ENCODE data around the gene PUSL1.

PUSL1 gene

DNA sequence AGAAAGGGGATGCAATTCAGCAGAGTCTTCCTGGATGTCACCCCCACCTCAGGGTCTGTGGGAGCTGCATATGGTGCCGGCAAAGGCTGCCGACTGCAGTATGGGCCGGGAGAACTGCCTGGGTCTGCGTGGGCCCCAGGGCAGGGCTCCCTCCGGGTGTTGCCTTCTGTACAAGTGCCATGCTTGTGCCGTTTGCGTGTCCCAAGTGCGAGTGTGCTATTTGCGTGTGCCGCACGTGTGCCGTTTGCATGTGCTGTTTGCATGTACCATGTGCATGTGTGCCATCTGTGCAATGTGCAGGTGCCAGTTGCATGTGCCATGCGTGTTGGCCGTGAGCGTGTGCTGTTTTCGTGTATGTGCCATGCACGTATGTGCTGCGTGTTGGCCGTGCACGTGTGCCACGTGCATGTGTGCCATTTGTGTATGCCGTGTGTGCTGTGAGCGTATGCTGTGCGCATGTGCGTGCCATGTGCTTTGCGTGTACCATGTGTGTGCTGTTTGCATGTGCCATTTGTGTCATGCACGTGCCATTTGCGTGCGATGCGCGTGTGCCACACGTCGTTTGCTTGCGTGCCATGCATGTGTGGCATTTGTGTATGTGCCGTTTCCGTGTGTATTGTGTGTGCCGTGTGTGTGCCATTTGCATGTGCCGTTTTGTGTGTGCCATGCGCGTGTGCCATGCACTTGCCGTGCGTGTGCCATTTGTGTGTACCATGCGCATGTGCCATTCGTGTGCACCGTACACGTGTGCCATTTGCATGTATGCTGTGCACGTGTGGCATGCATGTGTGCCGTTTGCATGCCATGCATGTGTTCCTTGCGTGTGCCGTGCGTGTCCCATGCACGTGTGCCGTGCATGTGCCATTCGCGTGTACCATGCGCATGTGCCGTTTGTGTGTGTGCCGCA, 21.2 kb downstream of the PUSL1 start:
- H3K4me1 ChIP-seq = peaks cover 0 to 52% (median 16%) of the 10 kb centered on the region in 4 donors
- intact Hi-C loops (cut with DNase I; ENCODE audit: low total_unique reads) = no loop called here

DNA sequence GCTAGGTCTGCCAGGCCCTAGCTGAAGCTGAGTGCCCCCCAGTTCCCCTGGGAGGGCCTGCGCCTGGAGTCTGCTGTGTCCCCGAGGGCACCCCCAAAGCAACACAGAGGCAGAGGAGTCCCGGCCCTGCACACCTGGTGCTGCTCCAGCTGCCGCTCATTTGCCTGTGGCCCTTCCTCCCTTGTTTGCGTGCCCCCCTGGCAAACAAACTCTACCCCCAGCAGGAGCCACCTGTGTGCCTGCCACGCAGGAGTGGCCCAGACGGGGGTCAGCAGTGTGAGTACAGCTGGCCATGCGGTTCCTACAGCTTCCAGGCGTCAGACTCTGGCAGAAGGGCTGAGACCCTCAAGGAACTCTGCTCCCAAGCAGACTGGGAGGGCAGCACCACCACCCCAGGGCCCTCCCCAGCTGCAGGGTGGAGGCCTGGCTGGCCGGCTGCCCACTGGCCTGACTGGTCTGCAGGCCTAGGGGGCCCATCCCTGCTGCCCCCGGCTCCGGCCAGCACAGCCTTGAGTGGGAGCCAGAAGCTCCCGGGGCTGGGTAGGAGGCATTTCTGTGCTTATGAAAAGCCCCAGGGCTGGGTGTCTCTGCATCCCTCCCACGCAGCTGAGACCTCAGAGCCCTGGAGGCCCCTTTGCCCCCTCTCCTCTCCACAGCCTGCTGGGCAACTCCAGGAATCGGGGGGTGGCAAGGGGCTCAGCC, 22.1 kb downstream of the PUSL1 start:
- H3K9me3 ChIP-seq = no peaks in the 10 kb centered on the region
- TF ChIP-seq, protein P1, sequence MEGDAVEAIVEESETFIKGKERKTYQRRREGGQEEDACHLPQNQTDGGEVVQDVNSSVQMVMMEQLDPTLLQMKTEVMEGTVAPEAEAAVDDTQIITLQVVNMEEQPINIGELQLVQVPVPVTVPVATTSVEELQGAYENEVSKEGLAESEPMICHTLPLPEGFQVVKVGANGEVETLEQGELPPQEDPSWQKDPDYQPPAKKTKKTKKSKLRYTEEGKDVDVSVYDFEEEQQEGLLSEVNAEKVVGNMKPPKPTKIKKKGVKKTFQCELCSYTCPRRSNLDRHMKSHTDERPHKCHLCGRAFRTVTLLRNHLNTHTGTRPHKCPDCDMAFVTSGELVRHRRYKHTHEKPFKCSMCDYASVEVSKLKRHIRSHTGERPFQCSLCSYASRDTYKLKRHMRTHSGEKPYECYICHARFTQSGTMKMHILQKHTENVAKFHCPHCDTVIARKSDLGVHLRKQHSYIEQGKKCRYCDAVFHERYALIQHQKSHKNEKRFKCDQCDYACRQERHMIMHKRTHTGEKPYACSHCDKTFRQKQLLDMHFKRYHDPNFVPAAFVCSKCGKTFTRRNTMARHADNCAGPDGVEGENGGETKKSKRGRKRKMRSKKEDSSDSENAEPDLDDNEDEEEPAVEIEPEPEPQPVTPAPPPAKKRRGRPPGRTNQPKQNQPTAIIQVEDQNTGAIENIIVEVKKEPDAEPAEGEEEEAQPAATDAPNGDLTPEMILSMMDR (IDR thresholded peaks at IDR 0.05) = no peak
- intact Hi-C loops (cut with DNase I; ENCODE audit: low total_unique reads) = no loop called here
- no peak overlapping the region for H3K4me3 ChIP-seq
- H3K27me3 ChIP-seq = no peaks in the 10 kb centered on the region
- peaks cover 0 to 44% (median 10%) of the 10 kb centered on the region in 4 donors for H3K4me1 ChIP-seq
- peaks cover 13 to 30% (median 22%) of the 10 kb centered on the region in 3 donors for H3K36me3 ChIP-seq
- DNase-seq = no peak
- H3K27ac ChIP-seq = no peak overlapping the region

More for the DNA sequence above, 21.2 kb downstream of the PUSL1 start:
- TF ChIP-seq, protein P1 (IDR thresholded peaks at IDR 0.05) = no peak
- Histone ChIP-seq H3K9me3 (no peaks in the 10 kb centered on the region), H3K4me3 (no peak overlapping the region), H3K27me3 (no peaks in the 10 kb centered on the region), H3K36me3 (peaks cover 13 to 26% (median 20%) of the 10 kb centered on the region in 3 donors), H3K27ac (no peak overlapping the region)
- DNase-seq = no peak

DNA sequence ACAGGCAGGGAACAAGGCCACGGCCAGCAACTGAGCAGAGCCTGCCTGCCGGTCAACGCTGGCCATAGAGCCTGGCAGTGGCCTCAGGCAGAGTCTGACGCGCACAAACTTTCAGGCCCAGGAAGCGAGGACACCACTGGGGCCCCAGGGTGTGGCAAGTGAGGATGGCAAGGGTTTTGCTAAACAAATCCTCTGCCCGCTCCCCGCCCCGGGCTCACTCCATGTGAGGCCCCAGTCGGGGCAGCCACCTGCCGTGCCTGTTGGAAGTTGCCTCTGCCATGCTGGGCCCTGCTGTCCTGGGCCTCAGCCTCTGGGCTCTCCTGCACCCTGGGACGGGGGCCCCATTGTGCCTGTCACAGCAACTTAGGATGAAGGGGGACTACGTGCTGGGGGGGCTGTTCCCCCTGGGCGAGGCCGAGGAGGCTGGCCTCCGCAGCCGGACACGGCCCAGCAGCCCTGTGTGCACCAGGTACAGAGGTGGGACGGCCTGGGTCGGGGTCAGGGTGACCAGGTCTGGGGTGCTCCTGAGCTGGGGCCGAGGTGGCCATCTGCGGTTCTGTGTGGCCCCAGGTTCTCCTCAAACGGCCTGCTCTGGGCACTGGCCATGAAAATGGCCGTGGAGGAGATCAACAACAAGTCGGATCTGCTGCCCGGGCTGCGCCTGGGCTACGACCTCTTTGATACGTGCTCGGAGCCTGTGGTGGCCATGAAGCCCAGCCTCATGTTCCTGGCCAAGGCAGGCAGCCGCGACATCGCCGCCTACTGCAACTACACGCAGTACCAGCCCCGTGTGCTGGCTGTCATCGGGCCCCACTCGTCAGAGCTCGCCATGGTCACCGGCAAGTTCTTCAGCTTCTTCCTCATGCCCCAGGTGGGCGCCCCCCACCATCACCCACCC, 22.9 kb downstream of the PUSL1 start, which contains the start of gene TAS1R3:
TAS1R3 (plus strand) TSS at position 213 of the 898 bp plus-strand sequence; CDS start at position 279, 66 bp downstream.
- Histone ChIP-seq H3K27me3 (no peaks in the 10 kb centered on the region), H3K9me3 (no peaks in the 10 kb centered on the region), H3K4me3 (no peak within 1 kb of the TSS), H3K36me3 (peaks cover 13 to 38% (median 30%) of the 10 kb centered on the region in 3 donors), H3K4me1 (peaks cover 0 to 36% (median 2%) of the 10 kb centered on the region in 4 donors), H3K27ac (no peak within 1 kb of the TSS)
- TF ChIP-seq, protein P1 (IDR thresholded peaks at IDR 0.05) = no peak
- intact Hi-C loops (cut with DNase I; ENCODE audit: low total_unique reads) = no loop called here
- DNase-seq = no peak

DNA sequence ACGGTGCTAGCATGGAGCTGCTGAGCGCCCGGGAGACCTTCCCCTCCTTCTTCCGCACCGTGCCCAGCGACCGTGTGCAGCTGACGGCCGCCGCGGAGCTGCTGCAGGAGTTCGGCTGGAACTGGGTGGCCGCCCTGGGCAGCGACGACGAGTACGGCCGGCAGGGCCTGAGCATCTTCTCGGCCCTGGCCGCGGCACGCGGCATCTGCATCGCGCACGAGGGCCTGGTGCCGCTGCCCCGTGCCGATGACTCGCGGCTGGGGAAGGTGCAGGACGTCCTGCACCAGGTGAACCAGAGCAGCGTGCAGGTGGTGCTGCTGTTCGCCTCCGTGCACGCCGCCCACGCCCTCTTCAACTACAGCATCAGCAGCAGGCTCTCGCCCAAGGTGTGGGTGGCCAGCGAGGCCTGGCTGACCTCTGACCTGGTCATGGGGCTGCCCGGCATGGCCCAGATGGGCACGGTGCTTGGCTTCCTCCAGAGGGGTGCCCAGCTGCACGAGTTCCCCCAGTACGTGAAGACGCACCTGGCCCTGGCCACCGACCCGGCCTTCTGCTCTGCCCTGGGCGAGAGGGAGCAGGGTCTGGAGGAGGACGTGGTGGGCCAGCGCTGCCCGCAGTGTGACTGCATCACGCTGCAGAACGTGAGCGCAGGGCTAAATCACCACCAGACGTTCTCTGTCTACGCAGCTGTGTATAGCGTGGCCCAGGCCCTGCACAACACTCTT, 23.8 kb downstream of the PUSL1 start:
- H3K36me3 ChIP-seq = peaks cover 11 to 38% (median 27%) of the 10 kb centered on the region in 3 donors
- H3K4me3 ChIP-seq = no peak overlapping the region
- peaks cover 0 to 30% (median 0%) of the 10 kb centered on the region in 4 donors for H3K4me1 ChIP-seq
- intact Hi-C loops (cut with DNase I; ENCODE audit: low total_unique reads) = no loop called here
- no peak for DNase-seq
- no peaks in the 10 kb centered on the region for H3K9me3 ChIP-seq
- H3K27ac ChIP-seq = no peak overlapping the region
- H3K27me3 ChIP-seq = no peaks in the 10 kb centered on the region
- TF ChIP-seq, protein P1 (IDR thresholded peaks at IDR 0.05) = no peak

All from tibial artery (tissue), 4 donors.